Tibial artery (tissue), 4 donors: ENCODE data around the gene FARSB.

Experiments
- DNase-seq, 2 donors: peaks; one replicate each; pipeline ENCODE4 v3.0.0-alpha.2; 2019
- H3K27ac ChIP-seq, 2 donors: fragments of 200-600 bp; sonication (generic) in 1 of 2; 1 replicate in 1 of 2; 2 replicates in 1 of 2; pipeline ENCODE4 v1.5.1; 2018 to 2019; ENCODE audit warnings: mild to moderate bottlenecking in 1 of 2
- H3K27me3 ChIP-seq, 2 donors: fragments of 200-600 bp; sonication (generic) in 1 of 2; one replicate each; pipeline versions ENCODE4 v1.5.1 to v1.6.0; 2016 to 2019
- H3K36me3 ChIP-seq, 3 donors: fragments of 200-600 bp; sonication (generic) in 2 of 3; one replicate each; pipeline ENCODE4 v1.5.1; 2016 to 2019; ENCODE audit warnings: mild to moderate bottlenecking in 2 of 3
- H3K4me1 ChIP-seq, 4 donors: fragments of 200-600 bp; sonication (generic) in 2 of 4; 1 replicate in 3 of 4; 2 replicates in 1 of 4; pipeline ENCODE4 v1.5.1; 2016 to 2019
- H3K4me3 ChIP-seq, 2 donors: fragments of 200-600 bp; sonication (generic) in 1 of 2; 1 replicate in 1 of 2; 2 replicates in 1 of 2; pipeline ENCODE4 v1.5.1; 2018 to 2019; ENCODE audit warnings: mild to moderate bottlenecking in 2 of 2
- H3K9me3 ChIP-seq, 3 donors: fragments of 200-600 bp; sonication (generic) in 1 of 3; one replicate each; pipeline ENCODE4 v1.5.1; 2016 to 2019
- intact Hi-C: fragments of 100-400 bp; cut with DNase I; formaldehyde crosslinking; loops from one replicate; pipeline ENCODE4 v1.15.0; 2023; ENCODE audit warnings: low total_unique reads
- TF ChIP-seq, protein P1 (sequence below), 2 experiments: fragments of 200-600 bp in 1 of 2; fragments of 450-650 bp in 1 of 2; IDR thresholded peaks; one replicate each; pipeline ENCODE4 v1.5.1; 2017 to 2019; ENCODE audit warnings: antibody characterized with exemption in 2 of 2, mild to moderate bottlenecking in 1 of 2, moderate library complexity in 1 of 2

FARSB gene

DNA sequence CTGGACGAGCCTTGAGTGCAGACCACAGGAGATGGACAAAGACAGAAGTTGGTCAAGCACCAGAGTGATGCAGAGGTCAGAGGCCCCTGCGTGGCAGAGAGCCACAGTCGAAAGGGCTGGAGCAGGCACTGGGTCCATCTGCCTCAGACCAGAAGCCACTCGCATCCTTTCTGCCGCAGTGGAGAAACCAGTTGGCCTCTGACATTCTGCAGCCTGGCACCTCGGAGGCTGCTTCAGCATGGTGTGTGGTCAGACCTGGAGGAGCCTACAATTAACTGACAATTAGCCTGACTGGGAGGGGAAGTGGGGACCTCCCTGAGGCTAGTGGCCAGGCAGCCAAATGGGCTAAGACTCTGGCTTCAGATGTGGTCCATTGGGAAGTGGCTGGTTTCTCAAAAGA, 120.4 kb downstream of the FARSB start:
- DNase-seq = no peak
- intact Hi-C loops = no loop called here
- TF ChIP-seq, protein P1, sequence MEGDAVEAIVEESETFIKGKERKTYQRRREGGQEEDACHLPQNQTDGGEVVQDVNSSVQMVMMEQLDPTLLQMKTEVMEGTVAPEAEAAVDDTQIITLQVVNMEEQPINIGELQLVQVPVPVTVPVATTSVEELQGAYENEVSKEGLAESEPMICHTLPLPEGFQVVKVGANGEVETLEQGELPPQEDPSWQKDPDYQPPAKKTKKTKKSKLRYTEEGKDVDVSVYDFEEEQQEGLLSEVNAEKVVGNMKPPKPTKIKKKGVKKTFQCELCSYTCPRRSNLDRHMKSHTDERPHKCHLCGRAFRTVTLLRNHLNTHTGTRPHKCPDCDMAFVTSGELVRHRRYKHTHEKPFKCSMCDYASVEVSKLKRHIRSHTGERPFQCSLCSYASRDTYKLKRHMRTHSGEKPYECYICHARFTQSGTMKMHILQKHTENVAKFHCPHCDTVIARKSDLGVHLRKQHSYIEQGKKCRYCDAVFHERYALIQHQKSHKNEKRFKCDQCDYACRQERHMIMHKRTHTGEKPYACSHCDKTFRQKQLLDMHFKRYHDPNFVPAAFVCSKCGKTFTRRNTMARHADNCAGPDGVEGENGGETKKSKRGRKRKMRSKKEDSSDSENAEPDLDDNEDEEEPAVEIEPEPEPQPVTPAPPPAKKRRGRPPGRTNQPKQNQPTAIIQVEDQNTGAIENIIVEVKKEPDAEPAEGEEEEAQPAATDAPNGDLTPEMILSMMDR (IDR thresholded peaks at IDR 0.05) = no peak

DNA sequence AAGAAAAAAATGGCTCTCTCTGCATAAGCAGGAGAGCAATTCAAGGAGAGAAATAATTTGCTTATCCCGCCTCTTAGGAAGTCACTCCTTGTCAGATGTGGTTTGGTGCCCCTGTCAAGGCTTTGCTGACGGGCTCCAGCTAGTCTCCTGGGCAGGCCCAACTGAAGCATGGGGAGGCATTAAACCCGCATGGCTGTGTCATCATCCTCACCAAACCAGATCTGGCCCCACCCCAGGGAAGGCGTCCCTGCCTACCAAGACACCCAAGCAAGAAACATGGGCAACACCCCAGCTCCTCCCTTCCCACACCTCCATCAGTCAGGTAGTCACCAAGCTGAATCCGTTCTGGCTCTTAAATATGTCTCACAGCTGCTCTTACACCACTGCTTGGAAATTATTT, 123.6 kb downstream of the FARSB start:
- no peak overlapping the region for H3K27ac ChIP-seq
- TF ChIP-seq, protein P1 (IDR thresholded peaks at IDR 0.05) = no peak
- no peaks in the 10 kb centered on the region for H3K36me3 ChIP-seq
- no peaks in the 10 kb centered on the region for H3K9me3 ChIP-seq
- no peak overlapping the region for H3K4me3 ChIP-seq
- H3K27me3 ChIP-seq = peaks cover 0 to 6% of the 10 kb centered on the region in 2 donors
- no peaks in the 10 kb centered on the region for H3K4me1 ChIP-seq
- intact Hi-C loops = no loop called here
- DNase-seq = no peak

More for the DNA sequence above, 120.4 kb downstream of the FARSB start:
- no peaks in the 10 kb centered on the region for H3K9me3 ChIP-seq
- no peaks in the 10 kb centered on the region for H3K36me3 ChIP-seq
- H3K4me1 ChIP-seq = no peaks in the 10 kb centered on the region
- peaks cover 0 to 6% of the 10 kb centered on the region in 2 donors for H3K27me3 ChIP-seq
- no peak overlapping the region for H3K4me3 ChIP-seq
- H3K27ac ChIP-seq = no peak overlapping the region

DNA sequence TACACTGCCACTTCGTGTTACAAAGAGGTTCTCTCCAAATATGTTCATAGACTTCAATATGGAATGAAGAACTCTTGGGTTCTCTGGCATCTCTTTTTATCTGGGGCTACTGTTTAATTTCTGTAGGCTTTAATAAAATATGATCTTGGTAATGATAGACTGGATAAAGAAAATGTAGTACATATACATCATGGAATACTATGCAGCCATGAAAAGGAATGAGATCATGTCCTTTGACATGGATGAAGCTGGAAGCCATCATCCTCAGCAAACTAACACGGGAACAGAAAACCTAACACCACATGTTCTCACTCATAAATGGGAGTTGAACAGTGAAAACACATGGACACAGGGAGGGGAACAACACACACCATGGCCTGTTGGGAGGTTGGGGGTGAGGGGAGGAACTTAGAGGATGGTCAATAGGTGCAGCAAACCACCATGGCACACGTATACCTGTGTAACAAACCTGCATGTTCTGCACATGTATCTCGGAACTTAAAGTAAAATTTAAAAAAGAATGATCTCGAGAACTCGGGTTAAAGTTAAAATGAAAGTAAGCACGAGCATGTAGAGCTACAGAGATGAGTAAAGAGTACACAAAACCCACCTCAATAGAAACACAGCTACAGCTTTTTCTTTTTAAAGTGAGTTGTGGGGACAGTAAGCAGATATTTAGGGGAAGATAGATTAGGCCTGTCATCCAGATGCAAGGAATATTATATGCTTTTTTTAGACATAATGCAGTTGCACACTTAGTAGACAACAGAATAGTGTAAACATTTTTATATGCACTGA, 129.2 kb downstream of the FARSB start:
- TF ChIP-seq, protein P1 (IDR thresholded peaks at IDR 0.05) = no peak
- no peaks in the 10 kb centered on the region for H3K36me3 ChIP-seq
- no peak for DNase-seq
- H3K4me3 ChIP-seq = no peak overlapping the region
- no peaks in the 10 kb centered on the region for H3K9me3 ChIP-seq
- H3K27me3 ChIP-seq = no peaks in the 10 kb centered on the region
- H3K4me1 ChIP-seq = no peaks in the 10 kb centered on the region
- H3K27ac ChIP-seq = no peak overlapping the region
- intact Hi-C loops = no loop called here

DNA sequence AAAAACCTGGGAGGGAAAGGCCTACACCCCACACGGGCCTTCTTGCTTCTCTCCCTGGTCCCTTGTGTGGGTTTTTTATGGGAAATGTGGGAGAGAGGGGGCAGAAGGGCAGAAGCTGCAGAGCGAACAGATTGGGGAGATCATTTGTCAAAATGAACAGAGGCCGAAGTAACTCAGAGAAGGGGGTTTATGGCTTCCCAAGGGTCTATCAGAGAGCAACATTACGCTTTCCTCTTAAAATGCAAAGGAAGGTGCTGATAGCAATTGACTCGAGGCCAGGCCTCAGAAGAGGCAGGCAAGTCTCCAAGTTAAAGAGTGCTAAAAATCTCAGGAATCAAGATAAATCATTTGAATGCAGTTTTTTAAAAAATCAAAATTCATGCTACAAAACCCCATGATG, 130.1 kb downstream of the FARSB start:
- intact Hi-C loops = no loop called here
- Histone ChIP-seq H3K9me3 (no peaks in the 10 kb centered on the region), H3K27me3 (no peaks in the 10 kb centered on the region), H3K27ac (no peak overlapping the region), H3K4me1 (no peaks in the 10 kb centered on the region), H3K4me3 (no peak overlapping the region), H3K36me3 (no peaks in the 10 kb centered on the region)
- DNase-seq = no peak
- TF ChIP-seq, protein P1 (IDR thresholded peaks at IDR 0.05) = no peak

DNA sequence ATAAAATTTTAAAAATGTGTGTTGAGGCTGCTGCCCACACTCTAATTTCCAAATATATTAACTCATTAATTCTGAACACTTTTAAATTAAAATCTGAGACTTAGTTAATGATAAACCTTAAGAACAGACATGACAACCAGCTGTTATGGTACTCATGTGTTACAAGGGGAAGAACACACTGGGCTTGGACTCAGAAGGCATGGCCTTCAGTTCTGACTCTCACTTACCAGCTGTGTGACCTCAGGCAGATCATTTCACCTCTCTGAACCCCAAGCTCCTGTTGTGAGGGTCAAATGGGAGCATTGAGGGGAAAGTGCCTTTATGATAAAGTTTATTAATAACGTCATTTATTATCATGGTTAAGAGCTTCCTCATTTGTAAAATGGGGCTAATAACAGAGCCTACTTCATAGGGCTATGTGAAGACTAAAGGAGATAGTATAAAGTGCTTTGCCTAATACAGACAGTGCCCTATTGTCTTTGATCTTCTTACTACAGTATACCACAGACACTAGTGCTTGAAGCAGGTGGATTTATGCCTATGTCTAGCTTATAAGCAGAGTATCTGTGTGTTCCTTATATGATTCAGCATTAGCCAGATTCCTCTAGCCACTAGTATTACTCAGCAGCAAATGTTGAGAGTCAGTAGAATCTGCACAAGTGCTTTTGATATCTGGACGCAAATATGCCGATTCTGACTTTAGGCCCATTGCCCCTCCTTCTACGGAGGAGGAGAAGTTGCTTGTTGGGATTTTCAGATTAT, 131.9 kb downstream of the FARSB start:
- Histone ChIP-seq H3K4me1 (no peaks in the 10 kb centered on the region), H3K27ac (no peak overlapping the region), H3K4me3 (no peak overlapping the region), H3K9me3 (no peaks in the 10 kb centered on the region), H3K36me3 (no peaks in the 10 kb centered on the region), H3K27me3 (no peaks in the 10 kb centered on the region)
- intact Hi-C loops = loop anchor here (5.0 kb wide), 1 partner anchor 302 kb away; no protein-coding TSS in a partner anchor
- TF ChIP-seq, protein P1 (IDR thresholded peaks at IDR 0.05) = no peak
- DNase-seq = no peak
